ENCODE measurements around the gene MACROD2.
A peak's percentile ranks its signal among the peaks of the same experiment; 100 is the strongest.
"Not testable (repeated sequence)": the region's sequence is repeated elsewhere in the genome, so short reads cannot be mapped to it uniquely, and the experiment has no call there.

The MACROD2 gene

DNA sequence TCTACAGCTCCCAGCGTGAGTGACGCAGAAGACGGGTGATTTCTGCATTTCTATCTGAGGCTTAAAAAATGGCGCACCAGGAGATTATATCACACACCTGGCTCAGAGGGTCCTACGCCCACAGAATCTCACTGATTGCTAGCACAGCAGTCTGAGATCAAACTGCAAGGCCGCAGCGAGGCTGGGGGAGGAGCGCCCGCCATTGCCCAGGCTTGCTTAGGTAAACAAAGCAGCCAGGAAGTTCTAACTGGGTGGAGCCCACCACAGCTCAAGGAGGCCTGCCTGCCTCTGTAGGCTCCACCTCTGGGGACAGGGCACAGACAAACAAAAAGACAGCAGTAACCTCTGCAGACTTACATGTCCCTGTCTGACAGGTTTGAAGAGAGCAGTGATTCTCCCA is 275.4 kb downstream of the MACROD2 start:
- DNase-seq (ENCODE audit: low read depth): not testable (repeated sequence)

DNA sequence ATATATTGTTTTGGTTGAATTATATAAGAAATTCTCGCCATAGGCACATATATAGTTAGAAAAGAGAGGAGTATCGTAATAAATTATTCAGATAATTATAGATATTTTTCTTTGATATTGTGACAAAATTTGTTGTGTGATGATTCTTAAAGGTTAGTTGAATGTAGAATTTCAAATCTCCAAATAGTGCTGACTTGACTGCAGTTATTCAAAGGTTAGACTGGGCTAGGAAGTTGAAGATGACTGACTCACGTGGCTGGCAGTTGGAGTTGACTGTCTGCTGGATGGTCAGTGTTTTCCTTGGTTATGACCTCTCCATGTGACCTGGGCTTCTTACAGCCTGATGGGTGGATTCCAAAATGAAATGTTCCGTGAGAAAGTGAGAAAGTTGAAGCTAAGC is 286.8 kb downstream of the MACROD2 start:
- no peak for DNase-seq (ENCODE audit: low read depth)

DNA sequence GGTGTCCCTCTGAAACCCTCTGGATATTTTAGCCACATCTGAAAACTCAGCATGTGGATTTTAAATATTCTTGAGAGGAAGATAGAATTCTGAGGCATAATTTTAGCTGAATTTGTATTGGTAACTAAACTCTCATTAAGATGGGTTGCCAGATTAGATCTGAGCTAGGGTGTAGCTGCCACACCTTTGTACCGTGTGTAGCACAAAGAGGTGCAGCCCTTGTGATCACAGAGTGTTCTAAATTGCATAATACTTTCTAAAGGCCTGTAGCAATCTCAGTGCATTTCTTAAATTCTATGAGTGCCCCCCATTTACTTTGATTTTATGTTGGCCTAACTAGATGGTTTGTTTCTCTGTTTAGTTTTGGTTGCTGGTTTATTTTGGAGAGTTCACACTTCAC is 289.1 kb downstream of the MACROD2 start:
- DNase-seq (ENCODE audit: low read depth): no peak

DNA sequence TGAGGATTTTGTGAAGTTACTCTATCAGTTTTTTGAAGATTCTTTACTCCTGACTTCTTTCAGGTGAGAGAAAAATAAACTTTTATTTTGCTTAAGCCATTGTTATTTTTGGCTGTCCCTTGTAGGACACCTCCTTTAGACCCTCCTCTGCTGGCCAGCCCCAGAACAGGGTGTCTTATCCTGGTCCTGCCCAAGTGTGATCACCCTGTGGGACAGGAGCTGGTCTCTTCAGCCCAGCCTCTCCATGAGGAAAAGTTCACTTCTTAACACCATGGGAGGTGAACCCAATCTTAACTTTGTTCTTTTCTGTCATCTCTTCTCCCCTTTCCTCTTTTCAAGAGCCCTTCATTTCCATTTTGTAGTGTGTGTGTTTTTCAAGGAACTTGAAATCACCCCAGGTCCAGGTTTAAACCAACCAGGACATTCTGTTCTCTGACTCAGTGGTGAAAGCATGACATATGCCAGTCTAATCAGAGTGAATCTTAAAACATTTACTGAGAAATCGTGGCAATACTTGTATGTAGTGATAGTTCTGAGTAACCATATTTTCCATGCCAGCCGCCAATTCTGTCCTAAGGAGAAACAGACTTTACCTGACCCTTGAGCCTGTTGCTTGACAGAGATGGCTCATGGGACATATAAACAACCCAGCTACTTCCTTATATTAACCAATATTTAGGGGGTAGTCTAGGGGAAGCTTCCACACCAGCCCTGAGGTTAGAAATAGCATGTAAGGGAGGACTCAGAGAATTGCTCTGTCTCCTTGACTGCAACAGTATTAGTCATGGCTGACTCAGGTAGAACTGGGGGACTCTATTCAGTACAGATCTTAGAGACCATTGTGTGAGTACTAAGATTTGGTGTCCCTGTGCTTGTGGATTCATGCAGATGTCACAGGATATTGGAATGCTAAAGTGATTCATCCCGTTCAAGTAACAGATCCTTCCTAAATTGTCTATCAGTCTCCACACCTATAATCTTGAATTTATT is 293.3 kb downstream of the MACROD2 start:
- DNase-seq (ENCODE audit: low read depth): peak; percentile 14

DNA sequence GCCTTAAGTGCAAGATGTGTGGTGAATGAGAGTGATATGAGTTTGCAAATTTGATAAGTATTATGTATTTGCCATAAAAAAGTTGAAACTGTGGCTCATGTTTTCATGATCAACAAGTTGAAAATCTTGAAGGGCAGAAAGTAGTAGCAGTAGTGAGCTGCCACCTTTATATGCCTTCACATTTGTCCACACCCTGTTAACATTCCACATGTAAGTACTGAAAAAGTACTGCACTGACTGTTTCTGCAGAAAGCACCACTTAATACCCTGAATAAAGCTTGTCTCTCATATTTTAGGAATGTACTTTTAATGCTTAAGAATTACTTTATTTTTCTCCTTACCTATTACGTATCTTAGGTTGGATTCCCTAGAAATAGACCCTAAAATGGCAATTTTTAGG is 296.2 kb downstream of the MACROD2 start:
- no peak for DNase-seq (ENCODE audit: low read depth)

DNA sequence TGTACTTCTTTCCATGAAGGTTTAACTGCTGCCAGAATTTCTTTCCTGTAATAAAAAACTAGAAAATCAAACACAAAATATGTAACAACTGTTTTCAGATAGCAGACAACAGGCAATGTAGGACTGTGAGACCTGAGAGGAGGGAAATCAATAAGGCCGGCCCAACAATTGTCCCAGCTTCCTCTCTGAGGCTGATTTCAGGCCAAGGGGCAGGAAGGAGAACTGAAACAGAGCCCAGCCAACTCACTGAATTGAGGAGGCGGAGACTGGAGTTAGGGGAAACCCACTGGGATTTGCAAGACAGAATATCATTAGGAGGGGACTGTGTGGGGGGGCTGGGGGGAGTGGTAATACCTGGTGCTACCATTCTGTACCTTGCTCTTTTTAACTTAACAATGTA is 299.9 kb downstream of the MACROD2 start:
- no peak for DNase-seq (ENCODE audit: low read depth)

DNA sequence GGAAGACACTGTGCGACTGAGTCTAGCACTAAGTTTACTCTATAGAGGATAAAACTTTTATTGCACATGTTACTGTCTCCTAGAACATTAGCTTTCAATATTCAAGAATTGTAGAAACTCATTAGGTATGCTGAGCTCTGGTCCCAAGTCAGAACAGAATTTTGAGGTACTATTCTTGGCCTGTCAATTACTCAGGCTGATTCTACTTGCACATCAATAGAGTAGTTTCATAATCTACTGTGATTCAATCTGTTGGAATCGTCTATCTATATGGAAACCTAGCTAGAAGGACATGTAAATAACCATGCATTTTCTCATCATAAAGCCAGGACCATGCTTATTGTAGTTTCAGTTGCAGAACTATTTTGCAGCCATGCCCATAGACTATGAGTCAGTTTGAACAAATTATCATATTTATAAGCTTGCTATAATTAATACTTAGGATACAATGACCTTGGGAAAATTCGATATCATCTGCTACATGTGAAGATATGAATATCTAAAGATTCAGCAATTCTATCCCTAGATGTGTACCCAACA is 300.5 kb downstream of the MACROD2 start:
- no peak for DNase-seq (ENCODE audit: low read depth)

DNA sequence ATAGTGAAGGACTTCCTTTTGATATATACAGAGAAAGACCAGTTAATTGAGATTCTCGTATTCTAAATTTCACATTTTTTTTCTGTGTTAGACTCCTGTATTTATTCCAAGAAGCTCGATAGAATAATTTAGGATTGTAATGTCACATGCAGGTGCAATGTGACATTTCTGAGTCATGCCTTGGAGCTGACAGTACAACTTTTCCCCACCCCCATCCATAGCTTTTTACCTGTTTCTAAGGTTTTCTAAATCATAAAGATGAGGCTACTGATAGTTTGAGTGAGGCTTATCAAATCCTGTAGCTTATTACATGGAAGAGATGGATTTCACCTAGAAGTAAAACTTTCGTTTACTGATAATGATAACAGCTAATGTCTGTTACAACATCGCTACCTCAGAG is 304.5 kb downstream of the MACROD2 start:
- no peak for DNase-seq (ENCODE audit: low read depth)

DNA sequence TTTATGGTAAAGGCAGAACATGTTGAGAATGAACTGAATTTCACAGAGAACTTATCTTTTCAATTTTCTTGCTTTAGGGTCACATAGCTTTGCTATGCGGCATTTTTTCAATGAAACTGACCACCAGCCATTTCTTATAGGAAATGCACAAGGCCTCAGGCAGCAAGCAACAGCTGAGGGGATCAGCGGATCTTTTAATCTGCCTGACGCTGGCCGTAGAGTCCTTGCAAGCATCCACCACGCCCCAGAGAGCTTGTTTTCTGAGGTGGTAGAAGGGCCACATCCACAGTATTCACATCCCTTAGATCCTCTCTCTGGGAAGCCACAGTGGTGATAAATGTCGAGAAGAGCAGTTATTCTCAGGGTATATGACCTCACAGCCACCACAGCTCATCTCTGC is 307.8 kb downstream of the MACROD2 start:
- DNase-seq (ENCODE audit: low read depth): no peak

DNA sequence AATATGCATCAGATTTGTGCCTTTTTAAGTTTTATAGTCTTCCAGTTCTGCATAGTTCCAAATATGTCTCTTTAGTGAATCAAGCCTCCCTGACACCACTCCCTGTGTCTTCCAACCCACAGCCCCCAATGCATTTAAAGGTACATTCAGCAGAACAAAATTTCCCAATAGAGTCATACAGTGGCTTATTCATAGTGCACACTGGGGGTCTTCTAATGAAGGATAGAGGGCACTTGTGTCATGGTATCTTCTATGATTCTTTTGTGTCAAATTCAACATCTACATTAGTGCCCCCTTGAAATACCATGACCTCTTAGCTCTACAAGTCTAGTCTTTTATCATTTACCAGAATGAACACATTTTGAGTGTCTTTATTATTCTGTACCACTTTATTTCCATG is 308.3 kb downstream of the MACROD2 start:
- DNase-seq (ENCODE audit: low read depth): no peak

DNA sequence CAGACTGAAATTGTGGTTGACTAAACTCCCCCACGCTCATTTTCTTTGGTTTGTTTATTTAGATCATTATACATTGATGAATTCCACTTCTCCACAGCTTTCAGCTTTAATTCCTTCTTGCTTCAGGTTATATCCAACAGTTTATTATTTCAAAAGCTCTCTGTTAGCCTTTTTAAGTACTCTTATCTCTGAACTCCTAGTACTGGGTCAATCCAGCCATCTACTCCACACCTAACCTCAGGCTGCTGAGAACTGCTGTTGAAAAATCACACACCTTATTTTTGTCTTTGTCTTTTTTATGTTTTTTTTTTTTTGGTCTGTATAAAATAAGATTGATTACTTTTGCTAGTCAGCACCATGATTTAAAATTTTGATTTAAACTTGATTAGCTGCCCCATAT is 309.2 kb downstream of the MACROD2 start:
- DNase-seq (ENCODE audit: low read depth): no peak

DNA sequence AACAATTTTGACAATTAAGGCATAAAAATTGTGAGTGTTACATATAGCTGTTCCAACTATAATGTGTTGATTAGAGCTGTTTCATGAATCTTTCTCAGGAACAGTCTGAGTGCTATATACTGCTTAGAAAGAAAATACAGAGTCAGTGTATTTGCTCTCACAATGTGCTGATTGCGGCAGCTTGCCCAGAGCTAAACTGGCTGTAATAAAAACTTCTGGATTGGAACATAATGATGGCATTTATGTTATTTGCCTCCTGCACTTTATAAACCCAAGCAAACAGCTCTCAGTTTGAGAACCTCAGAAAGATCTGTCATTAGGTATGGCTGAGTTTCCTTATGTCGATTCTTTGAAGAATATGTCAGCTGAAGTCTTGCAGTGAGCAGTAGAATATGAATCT is 312.6 kb downstream of the MACROD2 start:
- DNase-seq (ENCODE audit: low read depth): no peak

DNA sequence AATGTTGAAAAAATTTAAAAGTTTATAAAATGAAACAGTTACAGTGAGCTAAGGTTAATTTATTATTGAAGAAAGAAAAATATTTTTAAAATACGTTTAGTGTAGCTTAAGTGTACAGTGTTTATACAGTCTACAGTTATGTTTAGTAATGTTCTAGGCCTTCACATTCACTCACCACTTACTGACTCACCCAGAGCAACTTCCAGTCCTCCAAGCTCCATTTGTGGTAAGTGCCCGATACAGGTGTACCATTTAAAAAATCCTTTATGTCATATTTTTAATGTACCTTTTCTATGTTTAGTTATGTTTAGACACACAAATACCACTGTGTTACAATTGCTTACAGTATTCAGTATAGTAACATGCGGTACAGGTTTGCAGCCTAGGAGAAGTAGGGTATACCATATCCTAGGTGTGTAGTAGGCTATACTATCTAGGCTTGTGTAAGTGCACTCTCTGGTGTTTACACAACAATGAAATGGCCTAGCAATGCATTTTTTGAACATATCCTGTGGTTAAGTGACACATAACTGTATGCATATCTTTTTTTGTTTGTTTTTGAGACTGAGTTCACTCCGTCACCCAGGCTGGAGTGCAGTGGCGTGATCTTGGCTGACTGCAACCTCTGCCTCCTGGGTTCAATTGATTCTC is 315.8 kb downstream of the MACROD2 start:
- DNase-seq (ENCODE audit: low read depth): no peak

DNA sequence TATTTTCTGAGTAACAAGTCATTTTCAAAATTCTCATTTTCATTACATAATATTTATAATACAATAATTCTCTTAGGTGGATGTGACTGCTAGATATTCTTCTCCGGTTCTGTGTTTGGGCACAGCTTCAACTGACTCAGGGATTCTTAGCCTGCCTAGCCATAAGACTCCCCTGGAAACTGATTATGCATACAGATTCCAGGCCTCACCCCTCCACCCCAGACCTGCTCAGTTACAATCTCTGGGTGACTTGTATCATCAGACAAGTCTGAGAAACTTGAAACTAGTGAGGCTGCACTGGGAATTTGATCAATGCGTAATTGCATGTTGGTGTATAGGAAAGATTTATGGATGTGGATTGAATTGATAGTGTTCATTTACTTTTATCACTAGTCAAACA is 316.7 kb downstream of the MACROD2 start:
- DNase-seq (ENCODE audit: low read depth): no peak

DNA sequence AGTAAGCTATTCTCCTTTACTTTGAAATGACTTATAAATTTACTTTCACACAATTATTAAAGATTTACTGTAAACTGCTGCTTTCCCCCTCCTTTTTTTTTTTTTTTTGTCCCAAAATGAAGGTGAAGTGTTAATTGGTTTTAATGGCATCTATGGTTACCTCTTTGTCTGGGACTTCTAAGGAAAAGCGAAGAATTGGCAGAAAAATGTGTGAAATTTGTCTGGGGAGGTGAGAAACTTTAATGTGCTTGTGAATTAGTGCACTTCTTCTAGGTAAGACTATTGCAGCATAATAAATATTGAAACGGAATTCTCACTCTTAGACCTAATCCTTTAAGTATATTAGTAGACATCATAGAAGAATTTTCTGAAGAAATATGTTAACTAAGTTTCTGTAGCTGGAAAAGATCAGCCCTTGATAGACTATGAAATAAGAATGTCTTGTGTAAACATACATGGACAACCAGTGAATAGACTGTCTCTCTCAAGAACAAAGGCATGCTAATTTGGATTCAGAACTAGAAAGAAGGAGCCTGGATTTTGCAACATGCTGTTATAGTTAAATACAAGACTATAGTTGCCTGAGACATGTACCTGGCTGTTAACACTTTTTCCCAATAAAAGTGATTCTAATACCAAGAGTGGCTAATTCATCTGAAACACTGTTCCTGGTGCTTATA is 318.2 kb downstream of the MACROD2 start:
- DNase-seq (ENCODE audit: low read depth): no peak

DNA sequence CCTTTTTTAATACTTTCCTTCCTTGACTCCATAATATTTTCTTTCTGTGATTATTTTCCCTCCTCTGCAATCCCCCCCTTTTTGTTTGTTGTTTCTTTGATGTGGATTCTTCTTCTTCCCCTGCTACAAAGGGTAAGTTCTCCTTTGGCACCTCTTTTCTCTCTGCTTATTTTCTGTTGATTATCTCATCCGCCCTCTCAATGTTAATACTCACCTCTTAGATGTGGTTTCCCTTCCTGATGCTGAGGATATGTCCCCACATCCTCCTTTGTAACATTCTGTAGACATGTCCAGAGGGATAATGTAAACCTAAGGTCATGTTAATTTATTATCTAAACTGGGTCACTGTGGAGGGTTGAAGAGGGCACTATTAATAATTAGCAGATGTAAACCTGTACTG is 324.4 kb downstream of the MACROD2 start:
- no peak for DNase-seq (ENCODE audit: low read depth)

DNA sequence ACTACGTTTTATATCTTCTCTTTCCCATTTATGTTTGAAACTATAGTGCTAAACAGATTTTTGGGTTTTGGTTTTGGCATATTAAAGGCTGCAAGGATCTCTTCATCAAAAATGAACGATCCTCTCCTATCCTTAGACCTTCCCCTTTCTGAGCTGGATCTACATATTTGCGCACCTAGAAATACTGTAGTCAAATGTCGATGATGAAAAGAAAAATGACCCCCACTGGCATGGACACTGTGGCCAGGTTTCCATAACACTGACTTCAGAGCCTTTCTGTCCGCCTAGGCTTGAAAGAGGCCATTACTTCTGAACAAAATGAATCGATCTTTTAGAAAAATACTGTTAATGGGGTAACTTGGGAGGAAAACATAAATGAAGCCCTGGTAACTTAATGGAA is 336.3 kb downstream of the MACROD2 start:
- no peak for DNase-seq (ENCODE audit: low read depth)

DNA sequence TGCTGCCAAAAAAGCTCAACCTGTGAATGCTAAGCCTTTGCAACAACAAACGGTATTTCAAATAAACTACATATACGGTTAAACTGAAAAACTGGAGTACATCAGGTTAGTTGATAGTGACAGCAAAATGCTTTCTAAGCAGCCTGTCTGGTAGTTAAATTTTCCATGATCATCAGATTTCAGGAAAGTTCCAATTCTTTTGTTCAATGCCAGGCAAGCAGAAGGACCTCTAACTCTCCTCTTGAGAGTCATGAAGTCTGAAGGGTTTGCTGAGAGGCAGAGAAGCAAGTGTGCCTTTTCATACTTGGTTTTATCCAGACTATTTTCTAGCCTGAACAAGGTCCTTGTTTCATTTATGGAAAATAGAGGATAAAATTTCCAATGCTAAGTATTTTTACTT is 337.6 kb downstream of the MACROD2 start:
- DNase-seq (ENCODE audit: low read depth): no peak

DNA sequence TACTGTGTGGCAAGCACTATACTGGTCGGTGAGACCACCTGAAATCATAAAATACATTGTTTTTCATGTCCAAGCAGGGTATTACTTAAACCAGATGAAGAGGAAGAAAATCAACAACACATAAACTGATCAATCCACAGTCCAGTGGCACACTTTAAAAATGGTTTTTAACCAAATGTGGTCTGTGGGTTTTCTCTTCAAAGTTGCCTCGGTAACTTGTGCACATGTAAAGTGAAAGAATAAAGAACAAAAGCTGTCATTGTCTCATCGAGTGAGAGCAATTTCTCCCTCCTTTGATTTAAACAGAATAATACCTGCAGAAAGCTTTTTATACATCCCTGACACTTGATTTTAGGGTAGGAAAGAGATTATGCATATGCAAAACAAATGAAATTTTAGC is 338.4 kb downstream of the MACROD2 start:
- DNase-seq (ENCODE audit: low read depth): no peak

DNA sequence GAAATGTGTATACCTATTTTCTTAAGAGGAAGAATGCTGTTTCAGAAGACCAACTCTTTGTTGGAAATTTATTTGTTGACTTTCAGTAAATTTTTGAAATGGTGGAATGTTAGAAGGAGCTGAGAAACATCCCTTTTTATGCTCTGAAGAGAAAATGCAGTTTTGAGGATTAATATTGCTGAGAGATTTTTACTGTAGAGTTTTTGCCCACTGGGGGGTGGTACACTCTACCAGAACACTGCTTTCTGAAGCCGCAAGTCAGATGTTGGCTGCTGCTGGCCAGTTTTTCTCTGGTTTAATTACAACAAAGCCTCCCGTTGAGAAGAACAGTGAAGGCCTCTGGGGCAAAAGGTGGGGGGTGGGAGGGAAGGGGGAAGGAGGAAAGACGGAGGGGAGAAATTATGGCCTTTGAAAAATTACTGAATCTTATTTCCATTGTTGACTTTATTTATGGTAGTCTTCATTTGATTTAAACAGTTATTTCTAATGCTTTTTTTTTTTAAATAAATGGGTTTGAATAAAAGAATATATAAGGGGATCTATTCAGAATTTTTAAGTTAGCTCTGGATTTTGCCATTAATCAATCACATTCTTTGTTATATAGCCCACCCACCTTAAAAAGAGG is 339.1 kb downstream of the MACROD2 start:
- DNase-seq (ENCODE audit: low read depth): peak; percentile 17

DNA sequence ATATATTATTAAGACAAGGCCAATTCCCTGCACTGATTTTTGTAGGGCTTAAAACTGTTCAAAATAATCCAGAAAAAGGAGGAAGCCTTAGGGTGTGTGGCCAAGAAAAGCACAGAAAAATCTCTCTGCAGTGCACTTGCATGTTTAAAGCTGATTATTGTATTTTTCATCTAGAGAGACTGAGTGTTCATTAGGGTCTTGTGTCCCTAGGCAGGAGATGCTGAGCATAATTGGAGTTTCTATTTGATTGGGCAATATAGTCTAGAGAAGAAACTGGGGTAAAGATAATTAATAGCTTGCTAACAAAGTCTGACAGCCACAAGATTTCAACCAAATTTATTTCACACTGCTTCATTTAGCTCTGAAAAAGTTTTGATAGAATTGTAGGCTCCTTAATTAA is 339.7 kb downstream of the MACROD2 start:
- no peak for DNase-seq (ENCODE audit: low read depth)

DNA sequence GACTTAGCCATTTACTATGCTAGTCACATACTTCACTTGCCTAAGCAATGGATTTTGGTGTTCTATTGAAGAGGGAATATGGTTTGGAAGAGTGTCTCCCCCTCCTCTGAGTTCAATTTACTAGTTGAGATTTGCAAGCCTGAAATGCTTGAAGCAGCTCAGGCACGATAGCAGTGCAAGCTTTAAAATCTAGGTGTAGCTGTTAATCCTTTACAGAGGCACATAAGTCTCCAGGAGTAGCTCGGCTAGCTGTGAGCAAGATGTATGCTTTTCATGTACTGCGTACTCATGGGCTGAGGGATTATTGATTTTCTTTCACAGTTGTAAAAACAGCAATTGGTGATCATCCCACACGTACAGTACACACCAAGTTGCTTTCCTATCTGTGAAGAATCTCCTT is 341.4 kb downstream of the MACROD2 start:
- no peak for DNase-seq (ENCODE audit: low read depth)

Measured in non-pigmented ciliary epithelial cell (primary cell).